K562 (cell line): ENCODE results near the gene PTH1R. TPM values are rescaled to one million over a fixed set of nuclear protein-coding genes. Genes with fewer than 3 reads are reported as not detected.

Source experiments
- ARHGAP35 ChIP-seq: fragments of 450-650 bp; IDR thresholded peaks from 2 replicates; pipeline ENCODE4 v1.6.1; 2018; ENCODE audit not compliant: partially characterized antibody
- CBX2 ChIP-seq: fragments of 200-600 bp; sonication (generic); IDR thresholded peaks from one replicate; pipeline ENCODE4 v1.6.1; 2012; ENCODE audit warnings: mild to moderate bottlenecking, low read length, inconsistent platforms; ENCODE audit not compliant: insufficient read depth, poor library complexity, severe bottlenecking
- CBX8 ChIP-seq: fragments of 200-600 bp; sonication (generic); IDR thresholded peaks from 2 replicates; pipeline ENCODE4 v1.6.1; 2012; ENCODE audit warnings: borderline replicate concordance, mixed run types, low read depth, mild to moderate bottlenecking, moderate library complexity, mixed read lengths, low read length, control low read depth, inconsistent platforms; ENCODE audit not compliant: poor library complexity, severe bottlenecking; ENCODE audit errors: extremely low read depth
- CGGBP1 ChIP-seq: fragments of 250-450 bp; sonication (Bioruptor Pico); IDR thresholded peaks from 2 replicates; pipeline ENCODE4 v1.9.0; 2021; ENCODE audit warnings: mild to moderate bottlenecking
- CHD2 ChIP-seq: IDR thresholded peaks from 2 replicates; pipeline ENCODE4 v1.6.1; 2011; ENCODE audit warnings: low read depth, low read length
- DIDO1 ChIP-seq: fragments of 450-650 bp; IDR thresholded peaks from 2 replicates; pipeline ENCODE4 v1.6.1; 2016; ENCODE audit warnings: low read depth, missing biosample characterization, missing genetic modification characterization
- MYBL2 ChIP-seq, 2 experiments: fragments of 450-650 bp in 1 of 2; sonication (generic) in 1 of 2; formaldehyde crosslinking in 1 of 2; IDR thresholded peaks; 2 replicates each; pipeline versions ENCODE4 v1.6.1 to v1.8.1; 2017 to 2022; ENCODE audit warnings: borderline replicate concordance in 1 of 2, inconsistent platforms in 1 of 2, low read depth in 1 of 2, mild to moderate bottlenecking in 1 of 2, missing genetic modification reagents in 1 of 2, moderate library complexity in 1 of 2
- RFX7 ChIP-seq: fragments of 250-450 bp; sonication (Bioruptor Pico); IDR thresholded peaks from 2 replicates; pipeline ENCODE4 v1.5.1; 2021; ENCODE audit warnings: mild to moderate bottlenecking
- SMAD4 ChIP-seq: fragments of 250-450 bp; sonication (Bioruptor Pico); conservative IDR thresholded peaks from 2 replicates; pipeline ENCODE4 v1.8.0; 2021; ENCODE audit warnings: inconsistent platforms, mild to moderate bottlenecking, moderate library complexity
- XRCC4 ChIP-seq: IDR thresholded peaks from one replicate; pipeline ENCODE4 v1.6.1; 2011; ENCODE audit not compliant: insufficient read depth, insufficient read length; ENCODE audit errors: extremely low read depth
- ZNF197 ChIP-seq: fragments of 200-800 bp; sonication (Bioruptor generic); IDR thresholded peaks from 2 replicates; pipeline ENCODE4 v1.6.1; 2016; ENCODE audit warnings: low read depth, missing genetic modification characterization, missing compliant biosample characterization
- ZNF23 ChIP-seq: fragments of 250-450 bp; sonication (Bioruptor Pico); IDR thresholded peaks from 2 replicates; pipeline ENCODE4 v1.4.0; 2020; ENCODE audit warnings: mild to moderate bottlenecking
- ZNF384 ChIP-seq: IDR thresholded peaks from 2 replicates; pipeline ENCODE4 v1.6.1; 2012; ENCODE audit warnings: low read depth, low read length, improper control_type of control experiment
- ZNF518B ChIP-seq: fragments of 250-450 bp; sonication (Bioruptor Pico); IDR thresholded peaks from 2 replicates; pipeline ENCODE4 v1.5.0; 2021; ENCODE audit warnings: mild to moderate bottlenecking, moderate library complexity
- ZNF592 ChIP-seq: fragments of 450-650 bp; IDR thresholded peaks from 2 replicates; pipeline ENCODE4 v1.6.1; 2017; ENCODE audit warnings: antibody characterized with exemption, mild to moderate bottlenecking
- polyA plus RNA-seq, 8 experiments: library from polyadenylated mRNA; depleted of rRNA in 4 of 8; stranded (reverse) in 5 of 8; unstranded in 3 of 8; fragments of >200 nt; fragmentation: Nextera tagmentation in 2 of 8; fragmentation: Illumina TruSeq in 1 of 8; extraction: Ambion mirVana in 2 of 8; extraction: Trizol in 1 of 8; gene quantifications; 2 replicates each; pipeline versions ENCODE4 v1.2.1 to v1.2.3, GENCODE V29; 2011 to 2014; ENCODE audit warnings: inconsistent platforms in 1 of 8, missing spikeins in 1 of 8
- total RNA-seq, 7 experiments: library from RNA; depleted of rRNA in 6 of 7; stranded (reverse); fragments of >200 nt in 6 of 7; fragmentation: Illumina TruSeq in 2 of 7; extraction: Trizol in 2 of 7; gene quantifications; 2 replicates each; pipeline versions ENCODE4 v1.2.1 to v1.2.3, GENCODE V29; 2011 to 2021; ENCODE audit warnings: low replicate concordance in 1 of 7

Gene PTH1R
- total and polyA plus RNA-seq, 9 of the 15 experiments (the other 6 are each of a cell fraction or from before 2014, with no cell fraction given) = not detected

GRCh38 chr3:46948830-46949671 lies 71.5 kb downstream of the PTH1R start (continued):
- TF ChIP-seq CBX2 (no peak), ZNF197 (no peak), ZNF23 (no peak), MYBL2 (IDR thresholded peaks at IDR 0.05; ENCODE audit: low read depth) (no peak), MYBL2 (CRISPR knock-in tag; IDR thresholded peaks at IDR 0.05; ENCODE audit: borderline replicate concordance) (no peak), SMAD4 (CRISPR knock-in tag) (peak; percentile 75), CHD2 (no peak), ARHGAP35 (no peak), CBX8 (no peak), DIDO1 (no peak), ZNF592 (peak; percentile 48; the same call in 1 of the 2 replicates), ZNF384 (no peak), RFX7 (no peak), ZNF518B (CRISPR knock-in tag) (no peak), XRCC4 (no peak), CGGBP1 (CRISPR knock-in tag) (no peak)
